GM18502 (cell line): ENCODE measurements around the gene SH2B2.

Experiments used
- ATAC-seq: cut with Tn5 transposase; IDR thresholded peaks from one replicate; pipeline ENCODE4 v1.9.1; 2021; ENCODE audit warnings: mild to moderate bottlenecking; ENCODE audit not compliant: unreplicated experiment, poor library complexity

Gene SH2B2

GRCh38 chr7:102264367-102264891 lies 22.2 kb upstream of the SH2B2 start:
- no peak for ATAC-seq

DNA sequence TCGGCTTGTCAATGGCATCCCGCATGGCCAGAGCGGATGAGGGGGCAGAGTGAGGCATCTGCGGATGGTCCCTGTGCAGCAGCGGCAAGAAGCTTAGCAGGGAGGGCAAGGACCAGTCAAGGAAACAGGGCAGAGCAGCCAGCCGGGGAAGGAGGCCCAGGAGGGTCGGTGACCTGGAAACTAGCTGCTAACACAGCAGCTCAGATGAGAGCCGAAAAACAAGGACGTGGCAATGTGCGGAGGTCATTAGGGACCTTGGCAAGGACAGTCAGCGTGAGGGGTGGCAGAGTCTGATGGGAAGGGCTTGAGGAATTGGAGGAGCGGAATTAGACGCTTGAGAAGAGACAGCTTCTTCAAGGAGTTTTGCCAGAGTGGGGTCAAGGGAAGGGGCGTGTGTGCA lies 20.1 kb upstream of the SH2B2 start:
- ATAC-seq, result no peak

DNA sequence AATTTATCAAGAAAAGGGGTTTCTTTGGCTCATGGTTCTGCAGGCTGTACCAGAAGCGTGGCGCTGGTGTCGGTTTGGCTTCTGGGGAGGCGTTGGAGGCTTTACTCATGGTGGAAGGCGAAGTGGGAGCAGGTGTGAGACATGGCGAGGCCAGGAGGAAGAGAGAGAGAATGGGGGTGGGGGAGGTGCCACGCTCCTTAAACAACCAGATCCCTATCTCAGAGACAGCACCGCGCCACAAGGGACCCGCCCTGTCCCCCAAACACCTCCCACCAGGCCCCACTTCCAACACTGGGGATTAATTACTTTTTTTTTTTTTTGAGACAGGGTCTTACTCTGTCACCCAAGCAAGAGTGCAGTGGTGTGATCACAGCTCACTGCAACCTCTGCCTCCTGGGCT lies 18.0 kb upstream of the SH2B2 start:
- no peak for ATAC-seq

DNA sequence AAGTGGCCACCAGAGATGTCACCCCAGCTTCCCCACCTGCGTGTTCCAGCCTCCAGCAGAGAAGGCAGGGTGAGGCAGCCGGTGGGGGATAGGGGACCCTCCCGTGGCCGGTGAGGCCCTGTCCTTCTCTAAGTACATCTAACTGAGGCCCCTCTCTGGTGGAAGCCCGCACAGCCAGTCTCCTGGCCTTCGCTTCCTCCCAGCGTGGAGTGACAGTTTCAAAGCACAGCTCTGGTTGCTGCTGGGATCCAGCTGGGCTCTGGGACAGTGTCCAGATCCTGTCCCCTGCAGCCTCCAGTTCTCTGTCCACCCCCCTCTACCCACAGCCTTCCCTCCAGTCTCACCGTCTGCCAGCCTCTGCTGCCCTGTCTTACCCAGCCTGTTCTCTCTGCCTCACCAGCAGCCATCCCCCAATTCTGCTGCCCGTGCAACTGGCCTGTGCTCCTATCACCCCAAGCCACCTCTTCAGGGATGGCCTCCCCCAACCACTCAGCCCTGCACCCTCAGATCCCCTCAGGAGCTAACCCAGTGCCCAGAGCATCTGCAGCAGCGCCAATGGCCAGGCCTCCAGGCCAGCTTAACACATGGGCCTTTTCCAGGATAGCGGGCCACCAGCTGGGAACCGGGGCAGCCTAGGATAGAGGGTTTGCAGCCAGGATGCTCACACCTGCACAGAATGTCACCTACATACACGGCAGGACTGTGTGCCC lies 16.3 kb upstream of the SH2B2 start:
- ATAC-seq, result no peak

DNA sequence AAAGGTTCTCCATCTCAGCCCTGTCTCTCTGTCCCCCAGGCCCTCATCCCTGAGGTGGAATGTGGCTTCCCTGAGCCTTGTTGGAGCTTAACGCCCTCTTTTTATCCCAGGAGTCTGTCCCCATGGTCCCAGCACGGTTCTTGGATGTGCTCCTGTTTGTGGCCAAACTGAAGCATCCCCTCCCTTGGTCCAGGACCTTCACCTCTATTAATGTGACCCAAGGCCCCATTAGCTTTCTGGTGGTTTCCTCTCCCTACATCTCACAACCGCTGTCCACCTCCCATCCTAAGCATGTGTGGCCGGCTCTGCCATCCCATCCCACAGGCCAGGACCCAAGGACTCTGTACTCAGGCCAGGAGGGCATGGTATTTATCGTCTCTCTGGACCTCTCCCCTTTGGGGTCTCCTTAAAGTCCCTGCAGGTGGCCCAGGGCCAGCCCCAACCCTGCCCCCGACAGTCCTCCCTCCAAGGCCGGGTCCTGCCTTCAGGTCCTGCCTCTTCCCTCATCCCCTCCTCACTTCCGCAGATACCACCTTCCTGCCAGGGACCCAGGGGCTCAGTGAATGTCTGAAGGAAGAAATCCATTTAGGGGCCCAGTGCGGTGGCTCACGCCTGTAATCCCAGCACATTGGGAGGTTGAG lies 15.4 kb upstream of the SH2B2 start:
- no peak for ATAC-seq

DNA sequence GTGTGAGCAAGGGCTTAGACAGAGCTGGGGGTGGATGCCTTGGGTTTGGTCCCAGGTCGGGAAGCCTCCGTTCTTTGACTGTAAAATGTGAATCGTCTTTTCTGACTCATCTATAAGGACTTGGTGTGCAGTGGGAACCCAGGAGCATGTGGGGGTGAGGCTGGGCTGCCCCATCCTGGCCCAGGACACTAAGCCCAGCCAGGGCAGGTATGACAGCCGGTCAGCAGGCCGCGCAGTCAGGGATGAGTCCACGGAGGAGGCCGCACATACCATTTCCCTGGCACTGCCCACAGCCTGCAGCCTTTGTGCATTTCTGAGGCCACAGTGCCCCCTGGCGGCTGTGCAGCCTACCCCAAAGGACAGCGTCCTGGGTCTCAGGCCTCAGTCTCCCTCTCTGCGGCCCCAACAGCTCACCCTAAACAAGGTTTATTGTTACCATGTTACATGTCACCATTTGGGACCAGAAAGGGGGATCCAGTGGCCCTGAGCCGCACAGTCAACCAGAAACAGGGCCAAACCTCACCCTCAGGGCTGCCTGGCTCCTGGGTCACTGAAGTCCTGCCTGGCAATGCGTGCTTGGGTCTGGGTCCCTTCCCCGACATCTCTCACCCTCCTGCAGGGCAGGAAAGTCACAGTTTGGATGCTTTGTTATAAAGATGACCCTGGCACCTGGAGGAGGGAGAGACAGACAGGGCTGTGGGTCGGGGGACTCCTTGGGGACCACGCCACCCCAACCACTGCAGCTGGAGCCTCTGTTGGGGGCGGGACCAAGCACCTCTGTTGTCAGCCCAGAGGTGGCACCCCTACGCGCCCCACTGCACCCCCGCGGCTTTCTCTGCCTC lies 14.4 kb upstream of the SH2B2 start:
- no peak for ATAC-seq

GRCh38 chr7:102272917-102273748 lies 13.5 kb upstream of the SH2B2 start:
- ATAC-seq, result no peak

- ATAC-seq, result no peak
Measured at GRCh38 chr7:102273749-102274712, 12.6 kb upstream of the SH2B2 start.

- ATAC-seq, result no peak
Measured at GRCh38 chr7:102275123-102275703, 11.5 kb upstream of the SH2B2 start.

GRCh38 chr7:102277901-102278300 lies 8.8 kb upstream of the SH2B2 start:
- ATAC-seq, result no peak

DNA sequence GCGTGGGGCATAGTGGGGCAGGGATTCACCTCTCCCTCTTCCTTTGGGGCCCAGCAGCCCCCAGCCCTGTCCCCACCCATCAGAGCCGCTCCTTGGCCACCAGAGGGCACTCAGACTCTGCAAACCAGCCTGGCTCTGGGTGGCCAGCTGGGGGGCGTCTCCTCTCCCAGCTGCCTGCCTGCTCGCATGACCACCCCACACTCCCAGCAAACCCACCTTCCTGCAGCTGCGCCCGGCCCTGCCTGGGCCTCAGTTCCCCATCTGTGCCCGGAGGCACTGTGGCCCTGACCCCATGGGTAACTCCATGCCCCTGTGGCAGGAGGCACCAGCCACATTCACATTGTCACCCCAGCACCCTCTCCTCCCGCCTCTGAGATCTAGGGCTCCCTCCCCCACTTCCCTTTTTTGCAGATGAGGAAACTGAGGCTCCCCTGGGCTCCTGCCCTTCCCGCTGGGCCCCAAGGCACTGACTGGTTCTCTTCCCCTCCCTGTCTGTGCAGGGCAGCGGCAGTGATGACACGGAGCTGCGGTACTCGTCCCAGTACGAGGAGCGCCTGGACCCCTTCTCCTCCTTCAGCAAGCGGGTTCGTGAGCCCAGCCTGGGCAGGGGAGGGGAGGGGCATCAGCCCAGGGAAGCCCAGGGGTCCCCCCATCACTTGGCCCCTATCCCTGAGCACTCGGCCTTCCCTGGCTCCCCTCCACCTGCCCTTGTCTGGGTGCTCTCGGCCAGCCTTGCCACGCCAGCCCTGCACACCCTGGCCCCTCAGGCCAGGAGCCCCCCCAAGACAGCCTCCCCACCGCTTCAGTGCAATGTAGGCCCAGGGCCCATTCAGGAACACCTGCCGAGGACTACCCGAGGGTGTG lies 6.9 kb upstream of the SH2B2 start:
- ATAC-seq, result no peak

DNA sequence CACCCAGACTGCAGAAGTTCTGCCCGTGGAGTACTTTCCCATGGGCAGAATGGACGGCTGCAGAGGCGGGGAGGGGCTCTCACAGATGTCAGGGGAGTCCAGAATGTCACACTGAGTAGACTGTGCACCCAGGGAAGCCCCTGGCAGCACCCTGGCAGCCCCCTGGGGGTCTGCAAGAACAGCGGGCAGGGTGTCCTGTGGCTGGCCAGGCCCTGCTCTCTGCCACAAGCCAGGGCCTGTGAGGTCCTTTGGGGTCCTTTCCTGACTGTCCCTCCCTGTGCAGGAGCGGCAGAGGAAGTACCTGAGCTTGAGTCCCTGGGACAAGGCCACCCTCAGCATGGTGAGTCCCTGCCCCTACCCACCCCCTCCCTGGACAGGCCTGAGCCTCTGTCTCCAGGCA lies 6.1 kb upstream of the SH2B2 start:
- ATAC-seq, result no peak

DNA sequence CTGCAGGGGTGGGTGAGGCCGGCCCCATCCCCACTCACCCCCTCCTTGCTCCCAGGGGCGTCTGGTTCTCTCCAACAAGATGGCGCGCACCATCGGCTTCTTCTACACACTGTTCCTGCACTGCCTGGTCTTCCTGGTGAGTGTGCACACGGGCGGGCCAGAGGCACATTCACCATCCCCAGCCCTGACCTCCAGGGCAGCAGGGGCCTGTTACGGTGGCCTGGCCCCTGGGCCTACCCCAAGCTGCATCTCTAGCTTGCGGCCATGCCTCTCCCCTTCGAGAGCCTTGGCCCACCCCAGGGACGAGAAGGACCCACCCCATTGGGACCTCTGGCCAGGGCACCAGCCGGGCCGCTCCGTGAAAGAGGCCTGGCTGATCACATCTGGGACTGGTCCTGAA lies 4.9 kb upstream of the SH2B2 start:
- no peak for ATAC-seq

- ATAC-seq, result no peak
Measured at GRCh38 chr7:102282465-102283362, 4.0 kb upstream of the SH2B2 start.

GRCh38 chr7:102283477-102284189 lies 3.0 kb upstream of the SH2B2 start:
- no peak for ATAC-seq

DNA sequence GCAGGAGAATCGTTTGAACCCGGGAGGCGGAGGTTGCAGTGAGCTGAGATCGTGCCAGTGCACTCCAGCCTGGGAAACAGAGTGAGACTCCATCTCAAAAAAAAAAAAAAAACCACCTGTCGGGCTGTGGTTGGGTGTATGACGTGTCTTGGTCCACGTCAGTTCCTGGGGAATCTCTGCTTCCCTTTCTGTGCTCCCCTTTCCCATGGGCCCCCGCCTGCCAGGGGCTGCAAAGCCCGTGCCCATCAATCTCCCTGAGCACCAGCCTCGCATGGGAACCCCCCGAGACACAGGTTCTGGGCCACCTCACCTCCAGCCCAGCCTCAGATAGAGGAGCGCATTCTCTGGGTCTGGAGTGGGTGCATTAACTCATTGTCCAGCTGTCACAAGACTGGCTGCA lies 2.3 kb upstream of the SH2B2 start:
- ATAC-seq, result no peak
